ENCODE data around the gene BEND2. TPM values are rescaled to one million over a fixed set of nuclear protein-coding genes. Genes with fewer than 3 reads are reported as not detected.

BEND2 gene
- polyA plus RNA-seq, 1 donor from 2014 or later, result 0.24 TPM

DNA sequence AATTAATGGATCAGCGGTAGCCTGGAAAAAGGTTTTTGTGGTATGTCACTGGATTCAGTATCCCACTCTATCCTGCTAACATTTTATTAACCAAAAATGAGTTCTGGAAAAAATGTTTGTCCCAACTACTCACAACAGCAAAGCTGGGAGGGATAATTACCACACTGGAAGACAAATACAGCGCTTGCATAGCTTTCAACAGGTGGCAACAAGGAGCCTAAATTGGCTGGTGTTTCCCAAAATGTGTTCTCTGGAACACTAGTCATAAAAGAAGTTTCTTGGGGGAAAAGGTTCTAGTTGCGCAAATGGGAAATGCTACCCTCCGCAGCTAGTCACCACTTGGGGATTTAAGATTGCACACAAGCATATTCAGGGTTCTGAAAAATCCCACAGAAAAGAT lies 54.6 kb downstream of the BEND2 start:
- Mint-ChIP-seq H3K9me3 (no peaks in the 10 kb centered on the region), H3K27ac (no peak overlapping the region), H3K4me1 (no peaks in the 10 kb centered on the region), H3K27me3 (no peaks in the 10 kb centered on the region), H3K4me3 (no peak overlapping the region), H3K36me3 (no peaks in the 10 kb centered on the region)

DNA sequence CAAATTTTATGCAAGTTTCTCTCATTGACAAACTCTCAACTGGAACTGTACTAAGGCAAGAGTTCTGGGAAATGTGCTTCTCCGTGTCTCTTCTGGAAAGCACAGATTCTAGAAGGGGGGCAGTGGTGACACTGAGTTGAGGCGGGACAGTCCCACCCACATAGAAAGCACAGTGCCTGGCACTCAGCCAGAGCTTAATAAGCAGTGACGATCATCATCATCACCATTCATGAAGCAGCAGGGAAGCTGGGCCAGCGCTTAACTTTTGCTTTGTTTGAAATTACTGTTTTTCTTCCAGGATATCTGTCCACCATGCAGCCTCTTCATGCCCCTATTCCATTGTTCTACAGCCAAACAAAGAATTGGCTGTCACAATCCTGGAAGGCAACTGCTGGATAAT lies 60.3 kb downstream of the BEND2 start:
- Mint-ChIP-seq H3K36me3 (no peaks in the 10 kb centered on the region), H3K4me1 (peaks cover 0 to 3% (median 0%) of the 10 kb centered on the region in 3 donors), H3K27me3 (no peaks in the 10 kb centered on the region), H3K9me3 (peaks cover 0 to 7% (median 3%) of the 10 kb centered on the region in 3 donors), H3K27ac (no peak overlapping the region), H3K4me3 (no peak overlapping the region)

DNA sequence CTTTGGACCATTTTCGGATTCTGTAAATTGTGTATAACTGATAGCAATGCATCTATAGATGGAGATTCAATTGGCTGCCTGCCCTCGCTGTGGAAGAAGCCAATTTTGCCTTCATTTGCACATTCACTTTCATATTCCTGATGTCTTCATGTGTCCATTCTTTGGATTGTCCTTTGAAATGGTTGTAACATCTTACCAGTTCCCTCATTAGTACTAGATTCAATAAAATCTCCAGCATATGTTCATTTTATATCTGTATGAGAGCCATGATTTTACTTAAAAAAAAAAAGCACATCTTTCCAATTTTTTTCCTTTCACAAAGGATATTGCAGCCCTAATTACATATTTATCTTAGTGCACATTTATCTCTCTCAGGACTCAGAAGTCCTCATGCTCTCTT lies 61.7 kb downstream of the BEND2 start:
- Mint-ChIP-seq H3K9me3 (peaks cover 0 to 7% (median 3%) of the 10 kb centered on the region in 3 donors), H3K36me3 (no peaks in the 10 kb centered on the region)

DNA sequence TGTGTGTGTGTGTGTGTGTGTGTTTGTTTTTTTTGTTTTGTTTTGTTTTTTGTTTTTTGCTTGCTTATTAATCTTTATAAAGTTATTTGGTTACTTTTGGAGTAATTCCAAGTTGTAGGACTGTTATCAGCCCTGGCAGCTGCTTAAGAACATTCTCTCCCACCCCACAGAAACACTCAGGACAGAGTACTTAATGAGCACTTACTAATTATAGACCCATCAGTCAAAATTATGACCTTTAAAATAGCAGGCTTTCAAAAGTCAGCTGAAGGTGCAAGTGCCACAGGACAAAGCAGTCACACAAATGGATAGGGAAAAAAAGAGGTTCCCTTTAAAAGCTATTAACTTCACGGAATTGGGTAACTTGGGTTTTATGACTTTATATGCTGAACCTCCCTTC lies 69.0 kb downstream of the BEND2 start:
- peaks cover 0 to 2% (median 0%) of the 10 kb centered on the region in 3 donors for H3K4me1 Mint-ChIP-seq
- H3K27ac Mint-ChIP-seq, result no peak overlapping the region
- peaks cover 4 to 9% (median 7%) of the 10 kb centered on the region in 3 donors for H3K9me3 Mint-ChIP-seq
- no peaks in the 10 kb centered on the region for H3K27me3 Mint-ChIP-seq
- H3K36me3 Mint-ChIP-seq, result no peaks in the 10 kb centered on the region
- no peak overlapping the region for H3K4me3 Mint-ChIP-seq

More for the DNA sequence above, 61.7 kb downstream of the BEND2 start:
- no peak overlapping the region for H3K4me3 Mint-ChIP-seq
- H3K4me1 Mint-ChIP-seq, result peaks cover 0 to 3% (median 0%) of the 10 kb centered on the region in 3 donors
- no peak overlapping the region for H3K27ac Mint-ChIP-seq
- no peaks in the 10 kb centered on the region for H3K27me3 Mint-ChIP-seq

DNA sequence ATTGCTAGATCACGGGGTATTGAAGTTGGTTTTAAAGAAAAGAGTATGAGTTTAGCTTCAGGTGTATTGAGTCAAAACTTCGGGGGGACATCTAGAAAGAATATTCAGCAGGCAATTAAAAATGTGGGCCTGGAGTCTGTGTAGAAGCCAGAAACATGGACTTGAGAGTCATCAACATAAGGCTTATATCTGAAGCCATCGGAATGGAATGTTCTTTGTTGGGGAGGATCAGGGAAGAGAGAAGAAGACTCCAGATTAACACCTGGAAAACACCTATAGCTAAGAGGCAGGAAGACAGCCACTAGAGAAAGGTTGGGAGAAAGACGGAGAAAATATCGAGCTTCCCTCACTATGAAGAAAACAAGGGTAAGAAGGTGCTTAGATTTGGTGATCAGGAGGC lies 69.5 kb downstream of the BEND2 start:
- H3K9me3 Mint-ChIP-seq, result peaks cover 4 to 9% (median 6%) of the 10 kb centered on the region in 3 donors
- H3K36me3 Mint-ChIP-seq, result no peaks in the 10 kb centered on the region
- H3K27ac Mint-ChIP-seq, result no peak overlapping the region
- H3K4me3 Mint-ChIP-seq, result no peak overlapping the region
- no peaks in the 10 kb centered on the region for H3K27me3 Mint-ChIP-seq
- H3K4me1 Mint-ChIP-seq, result peaks cover 0 to 2% (median 0%) of the 10 kb centered on the region in 3 donors

DNA sequence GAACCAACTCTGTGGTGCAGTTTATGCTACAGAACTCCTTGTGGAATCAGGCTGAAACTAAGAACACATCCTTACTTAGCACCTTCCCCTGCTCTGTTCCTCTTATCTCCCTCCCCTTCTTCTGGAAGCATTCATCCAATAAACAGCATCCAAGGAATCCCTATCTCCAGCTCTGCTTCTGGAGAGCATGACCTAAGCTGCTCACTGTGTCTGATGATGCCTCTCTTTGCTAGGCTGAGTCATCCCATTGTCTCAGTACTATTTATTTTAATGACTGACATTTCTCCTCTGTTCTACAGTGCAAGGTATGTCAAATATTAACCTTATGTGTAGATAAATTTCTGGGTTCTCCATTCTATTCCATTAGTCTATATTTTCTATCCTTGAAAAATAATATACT lies 71.2 kb downstream of the BEND2 start:
- no peaks in the 10 kb centered on the region for H3K27me3 Mint-ChIP-seq
- H3K9me3 Mint-ChIP-seq, result peaks cover 4 to 9% (median 6%) of the 10 kb centered on the region in 3 donors
- no peak overlapping the region for H3K27ac Mint-ChIP-seq
- no peaks in the 10 kb centered on the region for H3K36me3 Mint-ChIP-seq
- H3K4me3 Mint-ChIP-seq, result no peak overlapping the region
- H3K4me1 Mint-ChIP-seq, result peaks cover 0 to 2% (median 0%) of the 10 kb centered on the region in 3 donors

DNA sequence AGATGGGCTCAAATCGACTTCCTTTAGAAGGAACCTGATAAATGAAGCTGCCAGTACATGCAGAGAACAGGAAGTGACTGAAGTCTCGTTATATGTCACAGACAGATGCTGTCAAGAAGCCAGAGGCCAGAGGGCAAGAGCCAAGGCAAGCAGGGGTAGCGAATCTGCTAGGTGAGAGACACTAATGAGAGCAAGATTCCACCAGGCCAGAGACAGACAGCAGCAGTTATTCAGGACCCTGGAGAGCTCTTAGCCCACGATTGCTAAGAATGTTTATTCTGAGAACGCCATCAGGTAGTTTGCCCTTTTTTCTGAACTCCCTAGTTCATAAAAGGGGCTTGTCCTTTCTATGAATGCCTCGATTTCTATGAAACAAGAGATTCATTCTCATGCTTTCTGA lies 73.7 kb downstream of the BEND2 start:
- no peaks in the 10 kb centered on the region for H3K27me3 Mint-ChIP-seq
- H3K4me1 Mint-ChIP-seq, result no peaks in the 10 kb centered on the region
- H3K27ac Mint-ChIP-seq, result no peak overlapping the region
- no peak overlapping the region for H3K4me3 Mint-ChIP-seq
- peaks cover 0 to 6% (median 6%) of the 10 kb centered on the region in 3 donors for H3K9me3 Mint-ChIP-seq
- H3K36me3 Mint-ChIP-seq, result no peaks in the 10 kb centered on the region

DNA sequence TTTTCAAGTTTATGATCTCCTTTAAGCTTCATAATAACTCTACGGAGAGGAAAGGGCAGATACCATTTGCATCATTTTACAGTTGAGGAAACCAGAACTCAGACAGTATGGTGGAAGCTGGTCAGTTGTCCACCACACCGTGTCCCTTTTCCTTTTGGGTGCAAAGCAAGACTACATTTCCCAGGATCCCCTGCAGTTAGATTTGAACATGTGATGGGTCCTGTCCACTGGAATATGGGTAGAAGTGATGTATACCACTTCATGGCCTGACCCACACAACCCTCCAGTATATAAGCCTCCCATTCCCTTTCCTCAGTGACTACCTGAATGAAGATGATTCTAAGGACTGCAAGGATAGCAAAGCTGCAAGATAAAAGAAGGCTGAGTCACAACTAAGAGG lies 74.7 kb downstream of the BEND2 start:
- no peaks in the 10 kb centered on the region for H3K36me3 Mint-ChIP-seq
- H3K27me3 Mint-ChIP-seq, result no peaks in the 10 kb centered on the region
- H3K4me3 Mint-ChIP-seq, result no peak overlapping the region
- H3K4me1 Mint-ChIP-seq, result no peaks in the 10 kb centered on the region
- no peak overlapping the region for H3K27ac Mint-ChIP-seq
- H3K9me3 Mint-ChIP-seq, result peaks cover 0 to 6% (median 2%) of the 10 kb centered on the region in 3 donors

DNA sequence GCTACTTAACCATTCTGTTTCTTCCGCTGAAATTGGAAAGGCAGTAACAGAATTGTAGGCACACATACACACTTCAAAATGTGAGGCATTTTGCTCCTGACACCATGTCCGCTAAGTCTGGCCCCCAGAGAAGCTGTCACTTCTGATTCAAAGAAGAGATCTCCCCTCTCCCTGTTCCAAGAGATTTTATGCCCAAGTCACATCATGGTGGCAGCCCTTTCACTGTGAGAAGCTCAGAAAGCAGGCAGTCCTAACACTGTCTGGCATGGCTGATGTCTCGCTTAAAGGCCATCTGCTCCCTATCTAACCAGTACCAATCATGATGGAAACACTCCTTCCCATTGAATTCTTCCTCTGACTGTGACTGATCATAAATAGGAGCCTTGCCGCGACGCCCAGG lies 83.9 kb downstream of the BEND2 start:
- peaks cover 0 to 9% (median 4%) of the 10 kb centered on the region in 3 donors for H3K9me3 Mint-ChIP-seq
- H3K4me3 Mint-ChIP-seq, result no peak overlapping the region
- H3K27me3 Mint-ChIP-seq, result peaks cover 2% of the 10 kb centered on the region
- no peak overlapping the region for H3K27ac Mint-ChIP-seq
- H3K36me3 Mint-ChIP-seq, result no peaks in the 10 kb centered on the region
- H3K4me1 Mint-ChIP-seq, result no peaks in the 10 kb centered on the region

DNA sequence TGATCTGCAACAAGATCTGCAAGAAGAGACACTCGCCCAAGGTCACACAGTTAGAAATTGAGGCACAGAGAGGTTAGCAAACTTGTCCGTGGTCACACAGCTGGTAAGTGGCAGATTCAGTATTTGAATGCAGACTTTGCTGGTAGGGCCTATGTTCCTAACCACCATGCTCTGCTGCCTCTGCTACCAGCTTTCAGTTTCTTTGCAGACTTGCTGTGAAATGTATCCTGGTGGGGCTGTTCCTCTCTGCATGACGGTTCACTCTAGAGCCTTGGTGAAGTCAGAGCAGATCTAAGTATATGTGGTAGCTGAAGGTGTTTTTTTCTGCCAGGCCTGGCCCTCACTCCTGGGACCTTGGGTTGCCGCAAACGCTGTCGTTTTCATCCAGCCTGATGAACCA lies 87.1 kb downstream of the BEND2 start:
- Mint-ChIP-seq H3K9me3 (peaks cover 1 to 6% (median 6%) of the 10 kb centered on the region in 3 donors), H3K4me3 (no peak overlapping the region), H3K27me3 (peaks cover 2% of the 10 kb centered on the region), H3K4me1 (no peaks in the 10 kb centered on the region), H3K27ac (no peak overlapping the region), H3K36me3 (no peaks in the 10 kb centered on the region)

DNA sequence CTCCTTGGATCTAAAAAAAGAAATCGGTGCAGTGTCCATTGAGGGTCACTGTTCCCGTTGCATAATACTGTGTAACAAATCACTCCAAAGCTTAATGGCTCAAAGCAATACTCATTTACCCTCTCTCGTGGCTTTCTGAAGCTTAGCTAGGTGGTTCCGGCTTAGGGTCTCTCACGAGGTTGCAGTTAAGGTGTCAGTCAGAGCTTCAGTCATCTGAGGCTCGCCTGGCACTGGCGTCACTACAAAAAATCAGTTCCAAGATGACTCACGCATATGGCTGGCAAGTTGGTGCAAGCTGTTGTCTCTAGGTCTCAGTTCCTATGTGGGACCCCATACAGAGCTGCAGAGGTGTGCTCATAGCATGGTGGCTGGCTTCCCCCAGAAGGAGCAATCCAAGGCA lies 91.0 kb downstream of the BEND2 start:
- H3K36me3 Mint-ChIP-seq, result no peaks in the 10 kb centered on the region
- peaks cover 1 to 6% (median 6%) of the 10 kb centered on the region in 3 donors for H3K9me3 Mint-ChIP-seq
- no peaks in the 10 kb centered on the region for H3K27me3 Mint-ChIP-seq
- no peaks in the 10 kb centered on the region for H3K4me1 Mint-ChIP-seq
- no peak overlapping the region for H3K27ac Mint-ChIP-seq
- no peak overlapping the region for H3K4me3 Mint-ChIP-seq

DNA sequence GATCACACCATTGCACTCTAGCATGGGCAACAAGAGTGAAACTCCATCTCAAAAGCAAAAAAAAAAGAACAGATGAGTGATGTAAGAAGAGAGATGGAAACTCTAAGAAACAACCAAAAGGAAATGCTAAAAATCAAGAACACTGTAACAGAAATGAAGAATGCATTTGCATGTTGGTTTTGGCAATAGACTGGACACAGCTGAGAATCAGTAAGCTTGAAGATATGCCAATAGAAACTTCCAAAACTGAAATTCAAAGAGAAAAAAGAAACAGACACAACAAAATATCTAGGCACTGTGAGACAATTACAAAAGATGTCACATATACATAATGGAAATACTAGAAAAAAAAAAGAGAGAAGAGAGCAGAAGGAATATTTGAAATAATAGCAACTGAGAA lies 93.7 kb downstream of the BEND2 start:
- Mint-ChIP-seq H3K27me3 (no peaks in the 10 kb centered on the region), H3K4me3 (no peak overlapping the region)

DNA sequence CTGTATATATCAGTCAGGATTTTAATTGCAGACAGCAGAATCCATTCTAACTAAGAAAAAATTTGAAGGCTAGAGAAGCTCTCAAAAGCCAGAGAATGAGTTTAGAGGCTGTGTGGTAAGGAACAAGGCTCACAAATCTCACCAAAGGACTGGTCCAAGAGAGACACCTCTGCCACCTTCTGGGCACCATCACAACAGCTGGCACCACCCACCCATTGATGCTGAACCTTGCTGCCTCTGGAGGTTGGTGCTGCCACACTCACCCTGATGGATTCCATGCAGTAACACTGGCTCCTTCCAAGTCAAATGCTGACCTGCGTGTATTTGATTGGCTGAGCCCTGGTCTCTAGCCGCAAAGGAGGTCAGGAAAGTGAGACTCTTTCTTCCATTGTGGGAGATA lies 100.8 kb downstream of the BEND2 start:
- Mint-ChIP-seq H3K27ac (no peak overlapping the region), H3K36me3 (no peaks in the 10 kb centered on the region), H3K27me3 (no peaks in the 10 kb centered on the region), H3K9me3 (peaks cover 0 to 2% (median 0%) of the 10 kb centered on the region in 3 donors), H3K4me1 (no peaks in the 10 kb centered on the region), H3K4me3 (no peak overlapping the region)

More for the DNA sequence above, 93.7 kb downstream of the BEND2 start:
- peaks cover 1 to 6% (median 2%) of the 10 kb centered on the region in 3 donors for H3K9me3 Mint-ChIP-seq
- H3K36me3 Mint-ChIP-seq, result no peaks in the 10 kb centered on the region
- no peaks in the 10 kb centered on the region for H3K4me1 Mint-ChIP-seq
- H3K27ac Mint-ChIP-seq, result no peak overlapping the region

Other genes with a start within 250 kb of the BEND2 start
- gene SCML2, start 133.8 kb upstream of the BEND2 start, polyA plus RNA-seq, result 0.69 TPM
- 0.89 TPM for gene CDKL5, start 204.7 kb upstream of the BEND2 start, polyA plus RNA-seq

All from IgD-negative memory B cell (primary cell).